GM19025 (cell line): ENCODE results near the gene PSMC4.

ENCODE experiments used
- ATAC-seq: cut with Tn5 transposase; IDR thresholded peaks from one replicate; pipeline ENCODE4 v1.9.1; 2021; ENCODE audit warnings: mild to moderate bottlenecking, low read depth, moderate library complexity; ENCODE audit not compliant: unreplicated experiment

PSMC4 gene

DNA sequence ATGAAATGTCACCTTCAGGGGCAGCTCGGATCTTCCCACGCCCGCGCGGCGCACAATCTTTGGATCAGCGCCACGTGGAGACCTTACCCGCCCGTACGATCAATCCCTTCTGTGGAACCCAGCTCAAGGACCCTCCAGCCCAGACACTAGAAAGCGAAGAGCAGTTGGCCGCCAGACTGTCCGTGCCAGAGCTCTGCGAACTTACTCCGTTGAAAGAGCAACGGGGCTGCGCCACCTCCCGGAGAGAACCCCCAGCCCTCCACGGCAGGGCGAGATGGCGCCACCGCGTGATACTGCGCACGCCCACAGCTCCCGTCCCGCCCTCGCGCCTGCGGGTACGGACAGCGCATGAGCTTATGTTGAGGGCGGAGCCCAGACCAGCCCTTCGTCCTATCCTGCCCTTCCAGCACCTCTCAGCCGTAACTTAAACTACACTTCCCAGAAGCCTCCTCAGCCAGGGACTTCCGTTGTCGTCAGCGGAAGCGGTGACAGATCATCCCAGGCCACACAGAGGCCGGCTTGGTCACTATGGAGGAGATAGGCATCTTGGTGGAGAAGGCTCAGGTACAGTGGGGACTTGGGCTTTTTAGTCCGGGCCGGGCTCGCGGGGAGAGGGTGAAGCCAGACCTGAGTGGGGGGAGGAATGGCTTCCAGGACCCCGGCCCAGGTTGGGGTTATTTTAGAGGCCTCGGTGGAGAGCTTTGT is at the start of gene PSMC4:
PSMC4 (plus strand) TSS at position 491 of the 705 bp plus-strand sequence; CDS start at position 529, 38 bp downstream.
- peak; percentile 97 for ATAC-seq

DNA sequence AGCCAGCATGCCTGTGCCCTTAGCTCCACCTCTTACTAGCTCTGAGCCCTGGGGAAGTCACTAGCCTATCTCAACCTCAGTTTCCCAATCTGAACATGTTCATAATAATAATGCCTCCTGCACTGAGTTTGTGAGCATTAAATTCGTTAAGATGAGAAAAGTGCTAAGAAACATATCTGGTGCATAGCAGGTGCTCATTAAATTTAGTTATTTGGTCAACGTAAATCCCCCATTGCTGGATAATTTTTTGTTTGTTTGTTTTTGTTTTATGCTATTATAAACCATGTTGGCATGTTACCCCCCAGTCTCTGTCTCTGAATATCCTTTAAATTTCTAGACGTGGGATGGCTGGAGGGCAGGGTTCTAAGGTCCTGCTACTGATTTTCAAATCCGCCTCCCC is 47.1 kb upstream of the PSMC4 start:
- no peak for ATAC-seq

DNA sequence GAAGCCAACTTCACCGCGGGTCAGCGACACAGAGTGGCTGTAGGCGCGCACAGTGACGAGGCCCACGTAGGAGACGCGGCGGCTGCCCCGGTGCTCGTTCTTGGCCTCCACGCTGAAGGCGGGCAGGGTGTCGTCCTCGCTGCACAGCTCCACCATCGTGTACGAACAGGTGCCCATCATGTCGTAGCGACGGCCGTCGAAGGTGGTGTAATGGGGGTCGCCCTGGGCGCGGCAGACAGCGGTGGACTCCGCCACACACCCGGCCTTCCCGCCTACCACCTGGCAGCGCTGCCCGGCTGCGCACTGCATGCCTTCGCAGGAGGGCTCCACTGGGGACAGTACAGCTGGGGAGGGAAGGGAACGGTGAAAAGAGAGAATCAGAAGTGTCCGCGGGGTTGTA is 46.6 kb upstream of the PSMC4 start:
- no peak for ATAC-seq

DNA sequence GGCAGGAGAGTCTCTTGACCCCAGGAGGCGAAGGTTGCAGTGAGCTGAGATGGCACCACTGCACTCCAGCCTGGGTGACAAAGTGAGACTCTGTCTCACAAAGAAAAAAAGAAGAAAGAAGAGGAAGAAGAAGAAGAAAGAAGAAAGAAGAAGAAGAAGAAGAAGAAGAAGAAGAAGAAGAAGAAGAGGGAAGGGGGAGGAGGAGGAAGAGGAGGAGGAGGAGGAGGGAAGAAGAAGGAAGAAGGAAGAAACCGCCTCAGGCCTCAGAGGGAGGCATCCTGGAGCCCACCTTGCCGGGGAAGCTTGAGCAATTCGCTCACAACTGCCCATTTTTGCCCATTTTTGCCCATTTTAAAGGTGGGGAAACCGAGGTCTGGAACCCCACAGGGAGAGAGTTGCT is 46.0 kb upstream of the PSMC4 start:
- no peak for ATAC-seq

DNA sequence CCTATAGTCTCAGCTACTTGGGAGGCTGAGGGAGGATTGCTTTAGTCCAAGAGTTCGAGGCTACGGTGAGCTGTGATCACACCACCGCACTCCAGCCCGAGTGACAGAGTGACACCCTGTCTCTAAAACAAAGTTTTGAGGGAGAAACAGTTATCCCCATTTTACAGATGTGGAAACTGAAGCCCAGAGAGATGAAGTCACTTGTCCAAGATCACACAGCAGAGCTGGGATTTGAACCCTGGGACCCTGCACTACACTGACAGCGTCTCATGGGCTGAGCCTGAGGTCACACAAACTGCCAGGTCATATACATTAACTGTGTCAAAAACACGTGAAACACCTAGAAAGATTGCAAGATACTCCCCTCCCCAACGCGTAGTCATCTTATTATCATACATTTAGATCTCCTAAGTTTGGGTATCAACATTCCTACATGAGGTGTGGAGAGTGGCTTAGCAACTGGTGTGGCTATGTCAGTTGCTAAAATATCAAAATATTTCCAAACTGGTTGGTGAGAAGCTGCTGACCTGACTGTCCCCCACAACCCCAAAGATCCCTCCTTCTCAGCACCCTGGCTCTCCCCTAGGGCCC is 44.7 kb upstream of the PSMC4 start:
- no peak for ATAC-seq

DNA sequence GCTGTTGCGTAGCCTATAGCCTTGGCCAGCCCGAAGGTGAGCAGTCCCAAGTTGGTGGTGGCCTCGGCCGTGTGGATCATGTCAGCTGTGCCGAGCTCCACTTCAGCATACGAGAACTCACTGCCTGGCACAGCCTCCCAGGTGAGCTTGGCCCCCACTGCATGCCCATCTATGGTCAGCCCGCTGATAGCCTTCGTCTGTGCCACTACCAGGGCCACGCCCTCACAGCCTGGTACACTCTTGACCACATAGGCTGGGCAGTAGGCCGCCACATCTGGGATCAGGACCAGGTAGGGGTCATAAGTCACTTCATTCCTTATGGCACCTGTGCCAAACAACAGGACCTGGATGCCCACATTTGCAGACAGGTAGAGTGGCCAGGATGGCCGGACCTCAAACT is 43.9 kb upstream of the PSMC4 start:
- no peak for ATAC-seq

DNA sequence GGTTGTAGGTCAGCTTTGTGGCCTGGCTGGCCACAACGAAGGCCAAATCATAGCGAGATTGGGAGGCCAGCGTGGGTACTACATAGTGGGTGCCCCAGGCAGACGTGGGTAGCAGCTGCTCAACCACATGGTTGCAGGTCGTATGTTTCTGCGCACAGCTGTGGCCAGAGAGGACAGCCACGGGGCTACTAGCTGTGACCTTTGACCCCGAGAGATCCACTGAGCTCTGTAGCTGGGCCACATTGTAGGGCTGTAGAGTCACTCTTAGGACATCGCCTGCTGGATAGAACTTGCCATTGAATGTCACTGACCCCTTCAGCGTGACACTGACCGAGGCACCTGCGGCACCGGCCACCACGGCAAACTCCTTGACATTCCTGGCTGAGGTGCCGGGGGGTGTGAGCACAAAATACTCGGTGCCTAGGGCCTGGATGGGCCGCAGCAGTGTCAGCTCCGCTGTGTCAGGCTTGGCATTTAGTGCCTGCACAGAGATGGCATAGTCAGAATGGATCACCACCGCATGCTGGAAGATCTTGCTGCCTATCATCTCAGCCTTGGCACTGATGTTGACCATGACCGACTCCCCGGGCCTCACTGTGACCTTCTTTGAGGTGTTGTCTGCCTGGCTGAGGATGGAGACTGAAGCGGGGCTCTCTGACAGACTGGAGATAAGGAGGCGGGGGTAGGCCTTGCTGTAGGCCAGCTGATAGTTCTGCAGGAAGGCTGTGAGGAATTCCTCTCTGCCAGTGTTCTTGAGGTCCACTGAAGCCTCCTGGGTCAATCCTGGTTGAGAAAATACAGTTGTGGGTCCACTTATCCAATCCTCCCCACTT is 43.2 kb upstream of the PSMC4 start:
- ATAC-seq: no peak

DNA sequence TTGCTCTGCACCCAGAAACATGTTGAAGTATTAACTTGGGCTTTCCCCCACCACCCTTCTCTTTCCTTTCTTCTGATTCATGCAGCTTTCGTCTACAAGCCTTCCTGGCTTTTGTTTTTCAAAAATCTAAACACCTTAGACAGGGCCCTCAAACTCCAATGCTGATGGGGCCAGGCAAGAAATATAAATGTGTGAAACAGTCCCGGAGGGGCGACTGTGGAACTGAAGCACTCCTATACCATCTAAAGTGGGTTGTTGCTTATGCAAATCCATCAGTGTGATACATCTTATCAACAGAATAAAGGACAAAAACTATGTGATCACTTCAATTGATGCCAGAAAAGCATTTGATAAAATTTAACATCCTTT is 42.6 kb upstream of the PSMC4 start:
- ATAC-seq: no peak

DNA sequence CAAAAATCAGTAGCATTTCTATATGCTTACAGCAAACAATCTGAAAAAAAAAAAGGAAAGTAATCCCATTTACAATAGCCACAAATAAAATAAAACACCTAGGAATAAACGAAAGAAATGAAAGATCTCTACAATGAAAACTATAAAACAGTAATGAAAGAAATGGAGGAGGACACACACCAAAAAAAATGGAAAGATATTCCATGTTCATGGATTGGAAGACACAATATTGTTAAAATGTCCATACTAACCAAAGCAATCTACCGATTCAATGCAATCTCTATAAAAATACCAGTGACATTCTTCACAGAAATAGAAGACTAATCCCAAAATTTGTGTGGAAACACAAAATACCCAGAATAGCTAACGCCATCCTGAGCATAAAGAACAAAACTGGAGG is 41.2 kb upstream of the PSMC4 start:
- ATAC-seq: no peak

DNA sequence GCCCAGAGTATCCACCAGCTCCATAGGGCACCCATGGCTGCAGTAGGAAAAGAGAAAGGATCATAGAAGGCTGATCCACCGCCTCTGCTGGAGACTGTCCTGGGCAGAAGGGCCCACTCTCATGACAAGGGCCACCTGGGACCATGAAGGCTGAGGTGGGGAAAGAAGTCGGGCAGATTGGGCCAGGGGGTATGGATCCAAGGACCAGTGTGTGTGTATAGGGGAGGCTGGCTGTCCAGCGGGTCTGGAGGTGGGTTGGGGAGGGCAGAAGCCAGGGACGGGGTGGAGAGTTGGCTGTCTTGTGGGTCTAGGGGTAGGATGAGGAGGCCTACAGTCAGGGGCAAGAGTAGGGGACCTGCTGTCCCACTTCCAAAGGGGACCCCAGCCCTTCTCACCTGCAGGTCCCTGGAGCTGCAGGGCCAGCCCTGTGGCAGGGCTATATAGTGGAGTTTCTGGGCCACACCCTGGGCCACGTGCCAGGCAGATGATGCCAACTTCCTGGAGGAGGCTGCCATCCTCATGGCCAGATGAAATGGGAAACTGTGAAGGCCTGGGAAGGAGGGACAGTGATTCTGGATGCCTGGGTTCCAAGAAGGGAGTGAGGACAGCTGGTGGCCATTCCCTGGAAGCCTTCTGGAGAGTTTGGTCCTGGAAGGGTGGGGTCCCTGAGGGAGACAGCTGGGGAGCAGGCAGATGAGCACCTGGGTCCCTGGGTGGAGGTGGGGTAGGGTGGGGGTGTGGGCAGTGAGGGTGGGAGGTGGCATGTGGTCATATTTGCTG is 36.2 kb upstream of the PSMC4 start, which contains the start of gene FCGBP:
FCGBP (minus strand) TSS at position 51 of the 780 bp plus-strand sequence.
- ATAC-seq: no peak

DNA sequence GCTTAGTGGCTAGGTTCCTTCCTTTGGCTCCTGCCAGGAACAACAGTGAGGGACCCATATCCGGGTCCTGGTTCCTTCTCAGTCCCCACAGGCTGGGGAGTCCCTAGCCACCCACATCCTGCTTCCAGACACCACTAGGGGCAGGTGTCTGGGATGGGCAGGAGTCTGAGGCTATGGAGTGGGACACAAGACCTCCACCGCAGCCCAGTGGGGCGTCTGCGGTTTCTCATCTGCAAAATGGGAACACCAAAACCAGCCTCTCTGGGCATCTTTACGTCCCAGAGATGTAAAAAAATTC is 35.7 kb upstream of the PSMC4 start:
- no peak for ATAC-seq

DNA sequence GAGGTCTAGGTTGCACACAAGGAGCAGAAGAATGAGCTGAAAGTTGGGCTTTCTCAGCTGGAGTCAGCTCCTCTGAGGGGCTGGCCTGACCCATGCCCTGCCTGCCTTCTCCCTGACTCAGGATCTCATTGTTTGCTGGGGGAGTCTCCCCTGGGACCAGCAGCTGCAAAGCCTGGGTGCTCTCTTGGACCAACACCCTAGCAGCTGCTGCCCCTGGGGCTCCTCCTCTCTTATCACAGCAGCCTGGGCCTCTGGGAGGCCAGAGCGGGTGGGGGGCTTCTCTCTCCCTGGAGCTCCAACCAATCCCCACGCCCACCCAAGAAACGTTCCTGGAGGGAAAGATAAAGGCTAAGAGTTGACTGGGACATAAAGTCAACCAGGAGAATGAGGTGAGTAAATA is 34.9 kb upstream of the PSMC4 start:
- ATAC-seq: no peak

DNA sequence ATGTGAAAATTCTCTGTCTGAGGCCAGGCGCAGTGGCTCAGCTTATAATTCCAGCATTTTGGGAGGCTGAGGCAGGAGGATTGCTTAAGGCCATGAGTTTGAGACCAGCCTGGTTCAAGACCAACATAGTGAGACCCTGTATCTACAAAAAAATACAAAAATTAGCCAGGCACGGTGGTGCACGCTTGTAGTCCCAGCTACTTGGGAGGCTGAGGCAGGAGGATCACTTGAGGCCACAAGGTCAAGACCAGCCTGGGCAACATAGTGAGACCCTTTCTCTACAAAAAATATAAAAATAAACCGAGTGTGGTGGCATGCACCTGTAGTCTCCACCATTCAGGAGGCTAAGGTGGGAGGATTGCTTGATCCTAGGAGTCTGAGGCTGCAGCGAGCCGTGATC is 34.3 kb upstream of the PSMC4 start:
- no peak for ATAC-seq

DNA sequence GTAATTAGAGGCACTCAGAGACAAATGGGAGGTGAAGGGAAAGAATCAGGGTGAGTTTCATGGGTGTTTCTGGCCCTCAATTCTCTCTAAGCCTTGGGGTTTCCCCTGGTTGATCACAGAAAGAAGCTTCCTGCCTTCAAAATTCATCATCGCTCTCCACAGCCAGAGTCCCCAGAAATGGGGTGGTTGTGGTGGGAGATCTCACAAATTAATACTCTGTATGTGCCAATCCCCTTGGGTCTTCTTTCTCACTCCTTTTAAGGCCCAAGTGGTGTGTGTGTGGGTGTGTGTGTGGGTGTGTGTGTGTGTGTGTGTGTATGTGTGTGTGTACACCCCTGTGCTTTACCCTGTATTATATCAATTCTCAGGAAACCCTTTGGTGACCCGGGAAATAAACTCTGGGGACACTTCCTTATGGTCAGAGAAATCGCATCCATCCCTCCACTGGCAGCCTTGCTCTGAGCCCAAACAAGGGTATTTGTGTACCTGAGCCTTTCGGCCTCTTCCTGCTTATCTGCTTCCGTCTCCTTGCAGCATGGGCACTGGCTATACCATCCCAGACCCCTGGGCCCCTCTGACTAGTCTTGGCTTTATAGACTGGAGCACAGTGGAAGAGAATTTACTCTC is 33.8 kb upstream of the PSMC4 start:
- no peak for ATAC-seq

DNA sequence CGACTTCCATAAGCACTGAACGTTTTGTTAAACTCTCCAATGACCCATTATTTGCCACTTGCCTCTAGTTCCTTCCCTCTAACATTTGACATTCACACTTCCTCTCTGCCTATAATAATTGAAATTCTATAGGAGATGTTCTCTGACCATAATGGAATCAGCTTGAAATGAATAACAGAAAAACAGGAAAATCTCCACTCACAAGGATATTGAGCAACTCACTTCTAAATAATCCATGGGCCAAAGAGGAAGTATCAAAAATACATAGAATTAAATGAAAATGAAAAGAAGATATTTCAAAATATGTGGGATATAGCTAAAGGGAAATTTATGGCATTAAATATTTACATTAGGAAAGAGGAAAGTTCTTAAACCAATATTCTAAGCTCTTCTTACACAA is 33.2 kb upstream of the PSMC4 start:
- ATAC-seq: no peak

DNA sequence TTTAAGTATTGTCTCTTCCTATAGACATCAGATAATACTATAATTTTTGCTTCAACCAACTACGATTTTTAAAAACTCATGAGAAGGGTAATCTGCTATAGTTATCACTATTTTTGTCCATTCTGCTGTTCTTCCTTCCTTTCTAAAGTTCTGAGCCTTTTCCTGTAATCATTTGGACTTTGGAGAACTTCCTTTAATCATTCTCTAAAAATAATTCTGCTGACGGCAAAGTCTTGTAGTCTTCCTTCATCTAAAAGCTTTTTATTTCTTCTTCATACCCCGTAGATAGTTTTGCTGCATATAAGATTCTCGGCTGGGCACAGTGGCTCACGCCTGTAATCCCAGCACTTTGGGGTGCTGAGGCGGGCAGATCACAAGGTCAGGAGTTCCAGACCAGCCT is 31.4 kb upstream of the PSMC4 start:
- no peak for ATAC-seq

DNA sequence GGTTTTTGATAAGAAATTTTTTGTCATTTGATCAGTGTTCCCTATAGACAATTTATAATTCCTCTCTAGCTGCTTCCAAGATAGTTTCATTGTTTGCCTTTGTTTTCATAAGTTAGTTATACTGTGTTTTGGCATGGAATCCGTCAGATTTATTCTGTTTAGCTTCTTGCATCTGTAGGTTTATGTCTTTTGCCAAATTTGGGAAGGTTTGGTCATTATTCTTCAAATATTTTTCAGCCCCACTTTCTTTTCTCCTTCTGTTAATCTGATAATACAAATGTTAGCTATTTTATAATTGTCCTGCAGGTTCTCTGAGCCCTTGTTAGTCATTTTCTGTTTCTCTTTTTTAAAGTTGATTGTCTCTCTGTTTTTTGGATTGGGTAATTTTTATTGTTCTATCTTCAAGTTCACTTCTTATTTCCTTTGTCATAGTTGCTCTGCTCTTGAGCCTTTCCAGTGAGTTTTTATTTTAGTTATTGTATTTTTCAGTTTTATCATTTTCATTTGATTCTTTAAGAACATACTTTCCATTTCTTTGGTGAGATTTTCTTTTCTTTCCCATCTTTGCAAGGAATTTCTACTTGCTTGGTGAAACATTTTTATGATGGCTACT is 30.6 kb upstream of the PSMC4 start:
- no peak for ATAC-seq

DNA sequence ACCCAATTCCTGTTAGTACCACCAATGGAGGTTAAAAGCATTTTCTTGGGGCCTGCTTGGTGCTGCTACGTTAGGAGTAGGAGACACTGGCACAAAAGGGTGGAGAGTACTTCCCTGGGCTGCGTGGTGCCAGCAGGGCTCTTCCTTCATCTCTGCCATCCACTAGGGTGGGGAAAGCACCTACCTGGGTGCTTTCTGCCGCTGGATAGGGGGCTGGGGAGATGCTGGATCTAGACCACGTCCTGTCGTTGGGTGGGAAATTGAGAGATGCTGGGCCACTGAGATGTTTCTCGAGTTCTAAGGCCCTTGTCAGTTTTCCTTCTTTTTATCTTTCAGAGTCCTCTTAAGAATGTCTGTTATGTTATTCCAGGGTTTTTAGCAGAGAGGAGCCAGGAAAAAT is 29.8 kb upstream of the PSMC4 start:
- ATAC-seq: no peak

DNA sequence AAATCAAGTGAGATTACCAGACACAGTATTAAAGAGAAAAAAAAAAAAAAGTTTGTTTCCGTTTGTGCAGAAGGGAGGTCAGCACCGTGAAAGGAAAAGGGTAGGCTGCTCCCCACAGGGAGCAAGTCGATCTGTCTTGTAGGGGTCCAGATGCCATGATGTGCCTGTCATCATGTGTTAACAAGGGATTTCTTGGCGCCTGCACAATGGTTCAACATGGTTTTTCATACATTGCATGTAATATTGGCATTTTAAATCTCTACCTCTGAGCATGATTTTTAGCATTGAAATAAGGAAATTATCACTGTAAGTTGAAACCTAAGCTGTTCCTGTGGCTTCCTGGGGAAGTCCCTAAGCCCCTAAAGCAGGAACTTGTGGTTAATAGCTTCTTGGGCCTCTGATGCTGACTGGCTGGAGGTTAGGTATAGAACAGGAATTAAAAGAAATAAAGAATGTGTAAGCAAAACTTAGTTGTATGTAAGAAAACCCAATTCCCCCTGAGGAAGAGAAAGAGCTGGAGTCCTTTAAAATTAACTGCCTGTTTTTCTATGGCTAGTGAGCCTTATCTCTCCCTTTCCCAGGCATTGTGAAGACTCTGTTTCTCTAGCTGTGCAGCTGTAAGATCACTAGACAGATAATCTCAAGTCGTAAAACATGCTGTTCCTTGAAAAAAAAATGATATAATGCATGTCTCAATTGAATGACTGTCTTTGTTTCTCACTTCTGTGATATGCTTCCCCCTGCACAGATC is 29.2 kb upstream of the PSMC4 start:
- ATAC-seq: peak; percentile 57

DNA sequence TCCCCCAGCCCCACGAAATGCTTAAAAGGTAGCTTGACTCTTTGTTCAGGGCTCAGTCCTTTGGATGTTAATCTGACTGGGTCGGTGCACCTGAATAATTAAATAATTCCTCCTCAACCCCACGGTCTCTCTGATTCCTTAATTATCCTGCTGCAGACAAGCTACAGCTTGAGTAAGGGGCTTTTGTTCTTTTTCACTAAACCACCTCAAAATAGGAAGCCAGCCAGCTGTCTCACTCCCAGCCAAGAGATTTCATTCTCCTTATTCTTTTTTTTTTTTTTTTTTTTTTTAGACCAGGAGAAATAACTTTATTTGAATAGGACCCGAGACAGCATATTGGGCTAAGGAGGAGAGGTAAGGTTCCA is 28.6 kb upstream of the PSMC4 start:
- no peak for ATAC-seq
